HEK293 (cell line): ENCODE data around the gene NUCB1.

ENCODE experiments used
- AEBP2 ChIP-seq: fragments of 450-650 bp; formaldehyde crosslinking; IDR thresholded peaks from 2 replicates; pipeline ENCODE4 v1.5.1; 2016; ENCODE audit warnings: missing biosample characterization, missing genetic modification characterization, borderline replicate concordance
- BCL11A ChIP-seq: fragments of 450-650 bp; formaldehyde crosslinking; IDR thresholded peaks from 2 replicates; pipeline ENCODE4 v1.5.1; 2016; ENCODE audit warnings: low read depth, missing biosample characterization, missing genetic modification characterization
- BCL11B ChIP-seq: fragments of 450-650 bp; formaldehyde crosslinking; IDR thresholded peaks from 2 replicates; pipeline ENCODE4 v1.5.1; 2016; ENCODE audit warnings: low read depth, missing biosample characterization, missing genetic modification characterization
- CTCF ChIP-seq: fragments of 450-650 bp; formaldehyde crosslinking; IDR thresholded peaks from 2 replicates; pipeline ENCODE4 v1.5.1; 2016; ENCODE audit warnings: missing biosample characterization, missing genetic modification characterization
- FEZF1 ChIP-seq: fragments of 450-650 bp; formaldehyde crosslinking; IDR thresholded peaks from 2 replicates; pipeline ENCODE4 v1.5.1; 2016; ENCODE audit warnings: missing biosample characterization, missing genetic modification characterization
- GLIS1 ChIP-seq: fragments of 450-650 bp; formaldehyde crosslinking; IDR thresholded peaks from 2 replicates; pipeline ENCODE4 v1.5.1; 2016; ENCODE audit warnings: missing biosample characterization, missing genetic modification characterization
- KLF10 ChIP-seq: fragments of 450-650 bp; IDR thresholded peaks from 2 replicates; pipeline ENCODE4 v1.5.1; 2018; ENCODE audit warnings: missing biosample characterization, mild to moderate bottlenecking, missing genetic modification characterization
- KLF16 ChIP-seq: fragments of 450-650 bp; formaldehyde crosslinking; IDR thresholded peaks from 2 replicates; pipeline ENCODE4 v1.5.1; 2017; ENCODE audit warnings: missing biosample characterization, missing genetic modification characterization
- KLF7 ChIP-seq: fragments of 450-650 bp; formaldehyde crosslinking; IDR thresholded peaks from 2 replicates; pipeline ENCODE4 v1.5.1; 2016; ENCODE audit warnings: missing biosample characterization, missing genetic modification characterization, borderline replicate concordance
- KLF9 ChIP-seq: fragments of 450-650 bp; formaldehyde crosslinking; IDR thresholded peaks from 2 replicates; pipeline ENCODE4 v1.5.1; 2016; ENCODE audit warnings: missing biosample characterization, missing genetic modification characterization, low read depth
- SP2 ChIP-seq: fragments of 450-650 bp; formaldehyde crosslinking; IDR thresholded peaks from 2 replicates; pipeline ENCODE4 v1.5.1; 2016; ENCODE audit warnings: missing biosample characterization, missing genetic modification characterization
- SP7 ChIP-seq: fragments of 450-650 bp; formaldehyde crosslinking; IDR thresholded peaks from 2 replicates; pipeline ENCODE4 v1.5.1; 2016; ENCODE audit warnings: missing biosample characterization, missing genetic modification characterization
- ZBTB21 ChIP-seq: fragments of 450-650 bp; formaldehyde crosslinking; IDR thresholded peaks from 2 replicates; pipeline ENCODE4 v1.5.1; 2017; ENCODE audit warnings: missing biosample characterization, missing genetic modification characterization
- ZBTB48 ChIP-seq: fragments of 450-650 bp; formaldehyde crosslinking; IDR thresholded peaks from 2 replicates; pipeline ENCODE4 v1.5.1; 2016; ENCODE audit warnings: missing biosample characterization, missing genetic modification characterization
- ZFP41 ChIP-seq: fragments of 450-650 bp; formaldehyde crosslinking; IDR thresholded peaks from 2 replicates; pipeline ENCODE4 v1.5.1; 2016; ENCODE audit warnings: missing biosample characterization, missing genetic modification characterization, borderline replicate concordance
- ZNF10 ChIP-seq: fragments of 450-650 bp; formaldehyde crosslinking; IDR thresholded peaks from 2 replicates; pipeline ENCODE4 v1.5.1; 2017; ENCODE audit warnings: missing biosample characterization, missing genetic modification characterization
- ZNF114 ChIP-seq: fragments of 450-650 bp; formaldehyde crosslinking; IDR thresholded peaks from 2 replicates; pipeline ENCODE4 v1.5.0; 2017; ENCODE audit warnings: missing biosample characterization, missing genetic modification characterization
- ZNF16 ChIP-seq: fragments of 450-650 bp; formaldehyde crosslinking; IDR thresholded peaks from 2 replicates; pipeline ENCODE4 v1.5.1; 2016; ENCODE audit warnings: low read depth, missing biosample characterization, missing genetic modification characterization
- ZNF175 ChIP-seq: fragments of 450-650 bp; formaldehyde crosslinking; IDR thresholded peaks from 2 replicates; pipeline ENCODE4 v1.5.1; 2016; ENCODE audit warnings: missing biosample characterization, missing genetic modification characterization
- ZNF2 ChIP-seq: fragments of 450-650 bp; formaldehyde crosslinking; IDR thresholded peaks from 2 replicates; pipeline ENCODE4 v1.5.1; 2016; ENCODE audit warnings: missing biosample characterization, missing genetic modification characterization
- ZNF24 ChIP-seq: fragments of 450-650 bp; formaldehyde crosslinking; IDR thresholded peaks from 2 replicates; pipeline ENCODE4 v1.5.1; 2016; ENCODE audit warnings: missing biosample characterization, missing genetic modification characterization
- ZNF311 ChIP-seq: fragments of 450-650 bp; formaldehyde crosslinking; IDR thresholded peaks from 2 replicates; pipeline ENCODE4 v1.5.1; 2017; ENCODE audit warnings: missing biosample characterization, missing genetic modification characterization, borderline replicate concordance
- ZNF362 ChIP-seq: fragments of 450-650 bp; formaldehyde crosslinking; IDR thresholded peaks from 2 replicates; pipeline ENCODE4 v1.5.1; 2016; ENCODE audit warnings: missing biosample characterization, missing genetic modification characterization
- ZNF398 ChIP-seq: fragments of 450-650 bp; formaldehyde crosslinking; IDR thresholded peaks from 2 replicates; pipeline ENCODE4 v1.5.1; 2017; ENCODE audit warnings: missing biosample characterization, missing genetic modification characterization
- ZNF529 ChIP-seq: fragments of 450-650 bp; formaldehyde crosslinking; IDR thresholded peaks from 2 replicates; pipeline ENCODE4 v1.5.1; 2017; ENCODE audit warnings: missing genetic modification characterization, missing biosample characterization; ENCODE audit not compliant: insufficient replicate concordance
- ZNF610 ChIP-seq: fragments of 450-650 bp; formaldehyde crosslinking; IDR thresholded peaks from 2 replicates; pipeline ENCODE4 v1.5.1; 2016; ENCODE audit warnings: missing biosample characterization, missing genetic modification characterization, borderline replicate concordance
- ZNF658 ChIP-seq: fragments of 450-650 bp; formaldehyde crosslinking; IDR thresholded peaks from 2 replicates; pipeline ENCODE4; 2016; ENCODE audit warnings: missing biosample characterization, missing genetic modification characterization
- ZNF660 ChIP-seq: fragments of 450-650 bp; IDR thresholded peaks from 2 replicates; pipeline ENCODE4 v1.5.1; 2018; ENCODE audit warnings: missing biosample characterization, mild to moderate bottlenecking, missing genetic modification characterization
- ZNF677 ChIP-seq: fragments of 450-650 bp; IDR thresholded peaks from 2 replicates; pipeline ENCODE4 v1.5.0; 2018; ENCODE audit warnings: missing biosample characterization, mild to moderate bottlenecking, missing genetic modification characterization, moderate library complexity
- ZNF701 ChIP-seq: fragments of 450-650 bp; formaldehyde crosslinking; IDR thresholded peaks from 2 replicates; pipeline ENCODE4 v1.5.1; 2016; ENCODE audit warnings: missing biosample characterization, missing genetic modification characterization
- ZNF76 ChIP-seq: fragments of 450-650 bp; formaldehyde crosslinking; IDR thresholded peaks from 2 replicates; pipeline ENCODE4; 2016; ENCODE audit warnings: low read depth, missing biosample characterization, missing genetic modification characterization, borderline replicate concordance
- ZNF776 ChIP-seq: fragments of 450-650 bp; formaldehyde crosslinking; IDR thresholded peaks from 2 replicates; pipeline ENCODE4 v1.5.0; 2017; ENCODE audit warnings: missing biosample characterization, missing genetic modification characterization, borderline replicate concordance
- ZNF792 ChIP-seq: fragments of 450-650 bp; formaldehyde crosslinking; IDR thresholded peaks from 2 replicates; pipeline ENCODE4 v1.5.1; 2016; ENCODE audit warnings: missing biosample characterization, missing genetic modification characterization
- ZSCAN5A ChIP-seq: fragments of 450-650 bp; formaldehyde crosslinking; IDR thresholded peaks from 2 replicates; pipeline ENCODE4 v1.5.1; 2016; ENCODE audit warnings: missing biosample characterization, missing genetic modification characterization
- ZXDB ChIP-seq: fragments of 450-650 bp; formaldehyde crosslinking; IDR thresholded peaks from 2 replicates; pipeline ENCODE4 v1.5.1; 2016; ENCODE audit warnings: missing biosample characterization, missing genetic modification characterization

The NUCB1 gene

GRCh38 chr19:48872884-48873475, 27.1 kb upstream of the NUCB1 start (continued):
- 0 out of 2 replicates have a peak, but pooled peaks have one; percentile 10 for TF ChIP-seq ZBTB21
- TF ChIP-seq ZNF24: peak; percentile 18; the same call in 1 of the 2 replicates
- no peak for TF ChIP-seq ZNF311 (tag by site-specific recombination)
- no peak for TF ChIP-seq ZNF175
- TF ChIP-seq ZFP41 (tag by site-specific recombination): no peak
- TF ChIP-seq ZNF610: no peak
- TF ChIP-seq ZNF776 (tag by site-specific recombination): no peak
- no peak for TF ChIP-seq BCL11A
- no peak for TF ChIP-seq ZNF658 (tag by site-specific recombination)
- peak; percentile 70 for TF ChIP-seq ZNF660
- TF ChIP-seq ZNF76 (tag by site-specific recombination): no peak
- peak; percentile 99 for TF ChIP-seq FEZF1 (tag by site-specific recombination)
- peak; percentile 25; the same call in 1 of the 2 replicates for TF ChIP-seq ZNF10 (tag by site-specific recombination)
- no peak for TF ChIP-seq ZNF792 (tag by site-specific recombination)
- TF ChIP-seq GLIS1 (tag by site-specific recombination): 0 out of 2 replicates have a peak, but pooled peaks have one; percentile 4
- no peak for TF ChIP-seq CTCF (tag by site-specific recombination)
- TF ChIP-seq KLF16 (tag by site-specific recombination): peak; percentile 58
- TF ChIP-seq ZNF2 (tag by site-specific recombination): no peak
- peak; percentile 77 for TF ChIP-seq SP7 (tag by site-specific recombination)
- no peak for TF ChIP-seq ZNF677 (tag by site-specific recombination)
- TF ChIP-seq KLF9: peak; percentile 95
- TF ChIP-seq KLF7 (tag by site-specific recombination): peak; percentile 68; the same call in 1 of the 2 replicates
- TF ChIP-seq ZNF114 (tag by site-specific recombination): no peak
- no peak for TF ChIP-seq ZSCAN5A (tag by site-specific recombination)
- TF ChIP-seq ZXDB (tag by site-specific recombination): peak; percentile 36; the same call in 1 of the 2 replicates
- TF ChIP-seq ZNF362 (tag by site-specific recombination): peak; percentile 85
- no peak for TF ChIP-seq ZNF701 (tag by site-specific recombination)
- no peak for TF ChIP-seq AEBP2 (tag by site-specific recombination)
- peak; percentile 75 for TF ChIP-seq ZNF398 (tag by site-specific recombination)
- no peak for TF ChIP-seq ZNF16 (tag by site-specific recombination)
- peak; percentile 74; the same call in 1 of the 2 replicates for TF ChIP-seq ZBTB48
- TF ChIP-seq BCL11B (tag by site-specific recombination): no peak
- no peak for TF ChIP-seq ZNF529
- peak; percentile 67; the same call in 1 of the 2 replicates for TF ChIP-seq KLF10 (tag by site-specific recombination)
- TF ChIP-seq SP2 (tag by site-specific recombination): peak; percentile 14
